Measurements from ENCODE around the gene TOR1AIP1.
"Not testable (repeated sequence)": the region's sequence is repeated elsewhere in the genome, so short reads cannot be mapped to it uniquely, and the experiment has no call there.

TOR1AIP1 gene, protein sequence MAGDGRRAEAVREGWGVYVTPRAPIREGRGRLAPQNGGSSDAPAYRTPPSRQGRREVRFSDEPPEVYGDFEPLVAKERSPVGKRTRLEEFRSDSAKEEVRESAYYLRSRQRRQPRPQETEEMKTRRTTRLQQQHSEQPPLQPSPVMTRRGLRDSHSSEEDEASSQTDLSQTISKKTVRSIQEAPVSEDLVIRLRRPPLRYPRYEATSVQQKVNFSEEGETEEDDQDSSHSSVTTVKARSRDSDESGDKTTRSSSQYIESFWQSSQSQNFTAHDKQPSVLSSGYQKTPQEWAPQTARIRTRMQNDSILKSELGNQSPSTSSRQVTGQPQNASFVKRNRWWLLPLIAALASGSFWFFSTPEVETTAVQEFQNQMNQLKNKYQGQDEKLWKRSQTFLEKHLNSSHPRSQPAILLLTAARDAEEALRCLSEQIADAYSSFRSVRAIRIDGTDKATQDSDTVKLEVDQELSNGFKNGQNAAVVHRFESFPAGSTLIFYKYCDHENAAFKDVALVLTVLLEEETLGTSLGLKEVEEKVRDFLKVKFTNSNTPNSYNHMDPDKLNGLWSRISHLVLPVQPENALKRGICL

DNA sequence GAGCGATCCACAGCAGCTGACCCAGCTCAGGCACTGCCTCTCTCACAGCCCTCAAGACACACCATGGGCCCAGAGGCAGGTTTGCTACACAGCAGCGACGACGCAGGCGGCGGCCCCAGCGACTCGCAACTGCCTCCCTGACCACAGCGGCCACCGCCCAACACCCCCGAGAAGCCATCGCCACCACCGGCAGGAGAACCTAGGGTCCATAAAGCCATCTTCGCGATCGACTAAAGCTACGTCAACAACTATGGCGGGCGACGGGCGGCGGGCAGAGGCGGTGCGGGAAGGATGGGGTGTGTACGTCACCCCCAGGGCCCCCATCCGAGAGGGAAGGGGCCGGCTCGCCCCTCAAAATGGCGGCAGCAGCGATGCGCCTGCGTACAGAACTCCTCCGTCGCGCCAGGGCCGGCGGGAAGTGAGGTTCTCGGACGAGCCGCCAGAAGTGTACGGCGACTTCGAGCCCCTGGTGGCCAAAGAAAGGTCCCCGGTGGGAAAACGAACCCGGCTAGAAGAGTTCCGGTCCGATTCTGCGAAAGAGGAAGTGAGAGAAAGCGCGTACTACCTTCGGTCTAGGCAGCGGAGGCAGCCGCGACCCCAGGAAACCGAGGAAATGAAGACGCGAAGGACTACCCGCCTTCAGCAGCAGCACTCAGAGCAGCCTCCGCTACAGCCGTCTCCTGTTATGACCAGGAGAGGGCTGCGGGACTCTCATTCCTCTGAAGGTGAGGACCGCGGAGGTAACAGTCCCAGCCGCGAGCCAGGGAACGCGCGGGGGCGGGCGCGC, at the start of gene TOR1AIP1:
TOR1AIP1 (plus strand) TSS at position 33 of the 787 bp plus-strand sequence; CDS start at position 251, 218 bp downstream.
- DNase-seq: peak; percentile 91 to 97

GRCh38 chr1:179836686-179837445, 45.2 kb upstream of the TOR1AIP1 start:
- DNase-seq: not testable (repeated sequence)

DNA sequence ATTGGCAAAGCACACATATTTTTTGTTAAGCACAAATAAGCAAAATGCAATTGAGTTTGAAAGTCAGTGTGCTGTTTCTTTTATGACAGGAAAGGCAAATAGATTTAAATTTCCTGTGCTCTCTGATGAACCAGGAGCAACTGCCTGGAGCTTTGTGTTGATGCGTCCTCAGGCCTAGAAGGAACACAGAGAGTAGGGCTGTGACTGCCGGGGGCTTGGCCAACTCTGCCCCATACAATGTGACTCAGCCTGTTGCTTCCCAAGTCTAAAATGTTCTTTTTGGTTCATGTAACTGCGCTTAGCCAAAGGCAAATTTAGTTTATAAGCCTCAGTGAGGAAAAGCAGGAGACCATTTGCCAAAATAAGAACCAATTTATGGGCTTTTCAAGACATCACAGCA, 42.0 kb upstream of the TOR1AIP1 start:
- no peak for DNase-seq

DNA sequence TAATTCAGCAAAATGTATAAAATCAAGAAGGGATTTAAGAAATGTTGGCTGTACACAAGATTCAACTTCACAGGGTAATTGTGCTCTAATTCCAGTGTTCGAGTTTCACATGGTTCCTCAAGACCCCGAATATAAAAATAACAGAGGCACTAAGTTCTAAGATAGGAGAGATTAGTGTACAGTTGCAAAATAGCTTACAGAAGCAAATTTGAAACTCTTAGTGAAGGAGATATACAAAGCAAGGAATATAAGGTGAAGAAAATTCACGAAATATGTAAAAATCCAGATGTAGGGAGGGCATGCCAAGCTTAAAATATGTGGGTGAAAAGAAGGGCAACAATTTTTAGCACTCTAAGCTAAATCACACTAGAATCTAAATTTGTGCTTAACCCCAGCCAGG, 33.9 kb upstream of the TOR1AIP1 start:
- no peak for DNase-seq

- no peak for DNase-seq
Observed at GRCh38 chr1:179853102-179853501, 29.0 kb upstream of the TOR1AIP1 start.

DNA sequence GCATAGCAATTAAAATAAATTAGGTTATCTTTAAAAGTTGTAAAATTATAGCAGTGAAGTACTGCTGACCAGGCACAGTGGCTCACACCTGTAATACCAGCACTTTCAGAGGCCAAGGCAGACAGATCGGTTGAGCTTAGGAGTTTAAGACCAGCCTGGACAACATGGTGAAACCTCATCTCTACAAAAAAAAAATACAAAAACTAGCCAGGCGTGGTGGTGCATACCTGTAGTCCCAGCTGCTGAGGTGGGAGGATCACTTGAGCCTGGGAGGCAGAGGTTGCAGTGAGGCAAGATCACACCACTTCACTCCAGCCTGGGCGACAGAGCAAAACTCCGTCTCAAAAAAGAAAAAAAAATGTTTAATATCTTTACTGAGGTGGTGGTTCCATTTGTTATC, 26.3 kb upstream of the TOR1AIP1 start:
- not testable (repeated sequence) for DNase-seq

DNA sequence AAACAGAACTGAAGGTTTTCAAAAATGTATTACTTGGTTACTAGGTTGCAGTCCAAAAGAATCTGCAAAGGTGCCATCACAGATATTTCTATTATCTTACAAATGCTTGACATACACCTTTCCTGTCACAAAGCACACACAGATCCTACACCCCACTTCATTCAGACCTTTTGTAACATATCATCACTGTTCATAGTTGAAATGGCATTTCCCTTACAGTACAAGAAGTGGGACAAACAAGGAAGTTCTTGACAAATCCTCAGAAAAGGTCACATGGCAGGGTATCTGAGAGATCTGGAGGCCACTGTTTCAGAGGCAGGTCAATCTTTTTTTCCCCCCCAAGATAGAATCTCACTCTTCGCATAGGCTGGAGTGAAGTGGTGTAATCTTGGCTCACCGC, 25.8 kb upstream of the TOR1AIP1 start:
- no peak for DNase-seq

DNA sequence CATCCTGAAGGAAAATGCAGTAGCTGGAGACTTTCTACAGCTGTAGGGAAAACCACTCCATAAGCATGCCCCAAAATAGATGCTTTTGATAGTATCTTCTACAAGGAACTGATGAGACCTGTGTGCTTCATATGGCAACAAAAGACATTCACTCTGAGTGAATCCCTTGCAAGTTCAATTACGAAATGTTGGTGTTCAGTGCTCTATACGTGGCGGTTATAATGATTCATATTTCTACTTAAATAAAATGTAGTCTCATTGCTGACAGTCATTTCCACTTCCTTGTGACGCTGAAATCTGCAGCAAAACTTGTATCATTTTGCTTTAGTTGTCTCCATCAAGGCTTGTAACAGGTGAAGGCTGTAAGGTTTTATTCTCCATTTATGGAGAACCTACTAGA, 25.1 kb upstream of the TOR1AIP1 start:
- no peak for DNase-seq

DNA sequence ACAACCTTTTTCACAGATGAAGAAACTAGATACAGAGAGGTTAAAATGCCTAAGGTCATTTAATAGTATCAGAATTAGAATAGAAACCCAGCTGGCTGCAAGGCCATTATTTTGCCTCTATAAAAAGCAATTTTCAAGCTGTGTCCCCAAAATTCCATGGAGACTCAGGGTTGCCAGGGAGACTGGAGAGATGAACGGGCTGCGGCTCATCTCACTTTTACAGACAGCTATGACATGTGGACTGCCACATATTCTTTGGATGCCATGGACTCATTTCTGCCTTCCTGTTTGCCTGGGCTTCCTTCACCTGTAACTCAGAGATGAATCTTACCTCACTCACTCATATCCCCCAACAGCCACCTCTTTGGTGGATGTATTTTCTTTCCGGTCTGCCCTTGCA, 21.4 kb upstream of the TOR1AIP1 start:
- no peak for DNase-seq

DNA sequence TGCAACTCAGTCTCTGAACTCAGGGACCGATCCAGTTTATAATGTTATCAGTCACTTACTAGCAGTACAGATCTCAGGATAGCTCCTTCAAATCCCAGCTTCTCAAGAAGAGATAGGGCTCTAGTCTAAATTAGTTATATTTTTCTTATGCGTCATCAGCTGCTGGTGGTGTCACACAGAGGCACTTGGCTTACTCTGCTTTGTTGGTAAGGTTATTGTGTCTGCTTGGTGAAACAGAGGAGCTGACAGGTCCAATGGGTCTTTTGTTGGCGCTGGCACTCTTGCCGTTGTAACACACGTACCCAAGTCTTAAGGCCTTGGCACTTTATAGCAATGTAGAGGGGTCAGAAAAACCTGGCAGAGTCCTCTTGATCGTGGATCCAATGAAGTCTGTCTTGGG, 16.7 kb upstream of the TOR1AIP1 start:
- DNase-seq: no peak

DNA sequence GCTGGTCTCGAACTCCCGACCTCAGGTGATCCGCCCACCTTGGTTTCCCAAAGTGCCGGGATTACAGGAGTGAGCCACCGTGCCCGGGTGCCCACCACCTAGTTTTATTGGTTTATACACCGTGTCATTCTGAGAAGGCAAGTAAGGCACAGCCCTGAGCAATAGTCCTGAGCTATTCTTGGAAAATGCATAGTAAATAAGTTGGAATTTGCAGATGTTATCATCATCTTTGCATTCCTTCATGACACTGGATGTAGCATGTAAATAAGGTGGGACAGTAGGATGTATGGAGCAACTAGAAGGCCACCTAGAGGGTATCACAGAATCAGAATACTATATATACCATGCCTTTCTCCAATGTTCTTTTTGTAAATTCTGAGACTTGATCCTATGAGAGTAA, 15.5 kb upstream of the TOR1AIP1 start:
- DNase-seq: no peak

- DNase-seq: peak; percentile 27 to 30
Observed at GRCh38 chr1:179867493-179868330, 14.4 kb upstream of the TOR1AIP1 start.

GRCh38 chr1:179870870-179871269, 11.2 kb upstream of the TOR1AIP1 start:
- DNase-seq: no peak

- DNase-seq: no peak
Observed at GRCh38 chr1:179871940-179872339, 10.1 kb upstream of the TOR1AIP1 start.

DNA sequence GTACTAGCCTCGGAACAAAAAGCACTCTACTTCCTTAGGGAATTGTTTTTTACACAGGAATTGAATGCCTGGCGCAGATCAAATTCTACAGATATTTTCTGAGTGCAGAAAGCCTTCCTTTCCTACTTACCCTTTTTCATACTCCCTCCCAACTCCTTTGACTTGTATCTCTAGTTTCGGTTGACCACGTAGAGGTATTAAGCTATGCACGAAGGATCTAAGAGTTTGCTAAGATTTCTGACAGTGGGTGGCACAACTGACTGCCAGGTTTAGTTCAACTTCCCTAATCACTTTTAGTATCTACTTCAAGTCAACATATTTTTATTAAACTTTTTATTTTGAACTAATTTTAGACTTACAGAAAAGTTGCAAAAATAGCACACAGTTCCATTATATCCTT, 9.5 kb upstream of the TOR1AIP1 start:
- no peak for DNase-seq

DNA sequence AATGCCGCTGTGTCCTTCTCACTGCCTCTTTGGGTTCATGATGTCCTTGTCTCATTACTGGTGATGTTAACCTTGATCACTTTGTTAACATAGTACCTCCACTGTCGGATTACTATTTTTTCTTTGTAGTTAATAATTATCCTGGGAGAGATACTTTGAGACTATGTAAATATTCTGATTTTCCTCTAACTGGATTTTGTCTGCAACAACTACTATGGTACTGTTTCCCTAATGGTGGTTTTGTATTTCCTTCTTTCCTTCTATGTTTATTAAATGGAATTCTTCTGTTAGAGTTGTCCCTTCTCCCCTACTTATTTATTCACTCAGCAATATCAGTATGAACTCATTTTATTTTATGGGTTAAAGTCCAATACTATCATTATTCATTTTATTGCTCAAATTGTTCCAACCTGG, 8.6 kb upstream of the TOR1AIP1 start:
- DNase-seq: no peak

GRCh38 chr1:179875596-179876299, 6.3 kb upstream of the TOR1AIP1 start:
- DNase-seq: no peak

DNA sequence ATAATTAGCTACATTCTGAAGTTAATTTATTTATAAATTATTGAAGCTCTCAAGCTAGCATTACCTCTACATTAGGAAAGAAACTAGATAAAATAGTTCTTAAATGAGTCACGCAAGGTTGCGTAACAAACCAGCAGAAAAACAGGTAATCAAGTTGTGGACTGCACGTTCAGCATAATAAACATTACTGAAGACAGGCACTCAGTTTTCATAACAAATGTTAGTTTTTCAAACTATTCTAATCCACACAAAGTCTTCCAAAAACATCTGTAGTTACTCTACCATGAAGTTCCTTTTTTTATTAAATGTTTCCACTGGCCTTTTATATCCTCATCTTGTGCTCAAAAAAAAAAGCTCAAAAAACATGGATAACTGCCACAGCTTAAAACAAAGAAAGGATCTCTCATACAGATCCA, 5.8 kb upstream of the TOR1AIP1 start:
- no peak for DNase-seq

DNA sequence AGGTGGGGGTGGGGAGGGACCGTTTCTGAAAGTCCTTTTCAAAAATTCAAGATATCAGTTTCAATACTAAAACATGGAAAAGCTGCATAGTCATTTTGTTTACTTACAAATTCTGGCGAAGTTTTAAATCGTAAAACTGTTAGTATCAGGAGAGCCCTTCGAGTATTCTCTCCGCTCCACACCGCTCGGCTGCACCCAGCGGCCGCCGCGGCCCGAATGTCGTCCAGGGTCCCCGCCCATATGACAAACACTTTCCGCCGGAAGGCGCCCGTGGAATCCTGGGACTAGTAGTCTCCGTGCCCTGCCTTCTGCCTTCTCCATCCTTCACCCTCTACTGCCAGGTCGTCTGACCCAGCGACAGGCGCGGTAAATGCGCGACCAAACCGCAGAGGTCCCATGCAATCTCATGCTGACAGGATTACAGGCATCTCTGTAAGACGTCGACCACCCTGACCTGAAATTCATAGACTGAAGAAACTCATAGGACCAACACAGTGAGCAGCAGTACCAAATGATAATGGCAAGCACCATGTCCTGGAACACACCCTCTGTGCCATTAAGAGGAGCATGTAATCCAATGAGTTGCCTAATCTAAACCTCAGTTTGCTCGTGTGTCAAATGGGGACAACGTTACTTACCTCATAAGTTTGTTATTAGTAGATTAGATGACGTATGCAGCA, 4.4 kb upstream of the TOR1AIP1 start, which contains the start of gene TOR1AIP2:
TOR1AIP2 (minus strand) TSS at position 218 of the 680 bp plus-strand sequence. CDS start 25,138 bp downstream, outside the sequence.
- DNase-seq: peak; percentile 80 to 86

- DNase-seq: no peak
Observed at GRCh38 chr1:179879797-179880196, 2.3 kb upstream of the TOR1AIP1 start.
